Testis (tissue), 3 donors: ENCODE measurements around the gene KLHL29. TPM values are rescaled to one million over a fixed set of nuclear protein-coding genes. Genes with fewer than 3 reads are reported as not detected.

Experiments used
- DNase-seq: peaks from one replicate; pipeline ENCODE4 v3.0.0-alpha.2; 2019
- H3K27ac ChIP-seq, 2 donors: fragments of 200-600 bp; sonication (generic); one replicate each; pipeline ENCODE4 v1.5.1; 2019
- H3K27me3 ChIP-seq: fragments of 200-600 bp; sonication (generic); one replicate; pipeline ENCODE4 v1.5.1; 2019
- H3K36me3 ChIP-seq: fragments of 200-600 bp; sonication (generic); one replicate; pipeline ENCODE4 v1.5.1; 2017; ENCODE audit warnings: low read depth; ENCODE audit errors: missing control alignments
- H3K4me1 ChIP-seq: fragments of 200-600 bp; sonication (generic); one replicate; pipeline ENCODE4 v1.5.1; 2019
- H3K4me3 ChIP-seq, 2 donors: fragments of 200-600 bp; sonication (generic); one replicate each; pipeline ENCODE4 v1.5.1; 2017 to 2019
- H3K9me3 ChIP-seq: fragments of 200-600 bp; sonication (generic); one replicate; pipeline ENCODE4 v1.5.1; 2017
- POLR2A ChIP-seq: fragments of 450-650 bp; IDR thresholded peaks from one replicate; pipeline ENCODE4 v1.6.1; 2017; ENCODE audit warnings: antibody characterized with exemption, mild to moderate bottlenecking, moderate library complexity
- WGBS, 2 donors: methylation state at CpG; one replicate each; pipeline ENCODE4 v1.1.5; 2018; 5-methylcytosine and 5-hydroxymethylcytosine counted together
- intact Hi-C: fragments of 100-400 bp; cut with DNase I; formaldehyde crosslinking; loops from one replicate; pipeline ENCODE4 v1.15.1; 2023; ENCODE audit warnings: low total_unique reads
- polyA plus RNA-seq: library from polyadenylated mRNA; stranded (reverse); fragments of 350-450 nt; fragmentation: Illumina TruSeq; extraction: RNeasy Lipid Tissue Mini Kit (QIAGEN cat#74804); gene quantifications from one replicate; pipeline ENCODE4 v1.2.3, GENCODE V29; 2014; ENCODE audit warnings: low read depth, low replicate concordance; ENCODE audit not compliant: insufficient read depth
- total RNA-seq, 2 donors: library from RNA; depleted of rRNA; stranded (reverse); fragments of >200 nt; gene quantifications; one replicate each; pipeline ENCODE4 v1.2.3, GENCODE V29; 2016
- TF ChIP-seq, protein P1 (sequence below), 3 experiments: fragments of 450-650 bp in 2 of 3; fragments of 200-600 bp in 1 of 3; sonication (generic) in 1 of 3; IDR thresholded peaks; one replicate each; pipeline ENCODE4 v1.5.1; 2016 to 2019; ENCODE audit warnings: antibody characterized with exemption in 3 of 3, mild to moderate bottlenecking in 2 of 3, moderate library complexity in 1 of 3

The KLHL29 gene
- total and polyA plus RNA-seq, 3 donors from 2014 or later = 3.3 to 10.9 (median 7.9) TPM

DNA sequence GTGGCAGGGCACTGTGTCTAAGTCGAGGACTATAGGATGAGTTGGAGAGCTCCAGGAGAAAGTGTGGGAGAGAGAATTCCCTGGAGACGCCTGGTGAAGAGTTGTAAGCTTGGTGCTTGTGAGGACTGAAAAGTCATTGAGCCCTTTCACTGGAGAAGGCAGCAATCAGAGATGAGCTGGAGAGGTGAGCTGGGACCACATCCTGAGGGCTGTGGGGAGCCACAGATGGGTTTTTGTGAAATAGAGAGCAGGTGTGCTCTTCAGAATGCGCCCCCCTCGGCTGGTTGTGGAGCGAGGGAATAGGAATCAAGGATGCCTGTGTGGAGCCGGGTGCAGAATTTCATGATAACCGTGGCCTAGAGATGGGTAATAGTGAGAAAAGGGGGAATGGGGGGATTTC lies 224.3 kb downstream of the KLHL29 start:
- no peak overlapping the region for H3K27ac ChIP-seq
- H3K4me1 ChIP-seq = no peaks in the 10 kb centered on the region
- intact Hi-C loops = no loop called here
- TF ChIP-seq, protein P1, sequence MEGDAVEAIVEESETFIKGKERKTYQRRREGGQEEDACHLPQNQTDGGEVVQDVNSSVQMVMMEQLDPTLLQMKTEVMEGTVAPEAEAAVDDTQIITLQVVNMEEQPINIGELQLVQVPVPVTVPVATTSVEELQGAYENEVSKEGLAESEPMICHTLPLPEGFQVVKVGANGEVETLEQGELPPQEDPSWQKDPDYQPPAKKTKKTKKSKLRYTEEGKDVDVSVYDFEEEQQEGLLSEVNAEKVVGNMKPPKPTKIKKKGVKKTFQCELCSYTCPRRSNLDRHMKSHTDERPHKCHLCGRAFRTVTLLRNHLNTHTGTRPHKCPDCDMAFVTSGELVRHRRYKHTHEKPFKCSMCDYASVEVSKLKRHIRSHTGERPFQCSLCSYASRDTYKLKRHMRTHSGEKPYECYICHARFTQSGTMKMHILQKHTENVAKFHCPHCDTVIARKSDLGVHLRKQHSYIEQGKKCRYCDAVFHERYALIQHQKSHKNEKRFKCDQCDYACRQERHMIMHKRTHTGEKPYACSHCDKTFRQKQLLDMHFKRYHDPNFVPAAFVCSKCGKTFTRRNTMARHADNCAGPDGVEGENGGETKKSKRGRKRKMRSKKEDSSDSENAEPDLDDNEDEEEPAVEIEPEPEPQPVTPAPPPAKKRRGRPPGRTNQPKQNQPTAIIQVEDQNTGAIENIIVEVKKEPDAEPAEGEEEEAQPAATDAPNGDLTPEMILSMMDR (IDR thresholded peaks at IDR 0.05) = no peak
- no peak for TF ChIP-seq POLR2A
- H3K36me3 ChIP-seq = no peaks in the 10 kb centered on the region
- DNase-seq = no peak
- 86 to 93% methylated on average over 7 of the region's 7 CpGs for WGBS, 2 donors
- H3K27me3 ChIP-seq = no peaks in the 10 kb centered on the region
- H3K4me3 ChIP-seq = no peak overlapping the region
- H3K9me3 ChIP-seq = no peaks in the 10 kb centered on the region

DNA sequence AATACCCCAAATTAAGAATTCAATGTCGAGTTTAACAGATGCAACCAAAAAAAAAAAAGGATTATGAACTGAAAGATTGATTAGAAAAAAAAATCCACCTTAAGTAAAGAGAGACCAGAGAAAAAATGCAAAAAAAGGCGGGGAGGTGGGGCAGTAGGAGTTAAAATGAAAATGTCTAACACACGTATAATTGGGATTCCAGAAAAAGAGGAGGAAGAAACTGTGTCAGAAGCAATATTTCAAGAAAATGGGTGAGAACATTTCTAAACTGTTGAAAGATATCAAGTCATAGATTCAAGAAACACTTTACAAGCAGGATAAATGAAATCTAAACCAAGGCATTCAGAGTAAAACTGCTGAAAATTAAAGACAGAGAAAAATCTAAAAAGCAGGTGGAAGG lies 226.9 kb downstream of the KLHL29 start:
- Histone ChIP-seq H3K27me3 (no peaks in the 10 kb centered on the region), H3K9me3 (no peaks in the 10 kb centered on the region), H3K36me3 (no peaks in the 10 kb centered on the region), H3K27ac (no peak overlapping the region), H3K4me1 (no peaks in the 10 kb centered on the region), H3K4me3 (no peak overlapping the region)
- no peak for DNase-seq
- TF ChIP-seq POLR2A = no peak
- TF ChIP-seq, protein P1 (IDR thresholded peaks at IDR 0.05) = no peak
- WGBS, 2 donors = 95 to 97% methylated on average over 3 of the region's 3 CpGs
- intact Hi-C loops = no loop called here

DNA sequence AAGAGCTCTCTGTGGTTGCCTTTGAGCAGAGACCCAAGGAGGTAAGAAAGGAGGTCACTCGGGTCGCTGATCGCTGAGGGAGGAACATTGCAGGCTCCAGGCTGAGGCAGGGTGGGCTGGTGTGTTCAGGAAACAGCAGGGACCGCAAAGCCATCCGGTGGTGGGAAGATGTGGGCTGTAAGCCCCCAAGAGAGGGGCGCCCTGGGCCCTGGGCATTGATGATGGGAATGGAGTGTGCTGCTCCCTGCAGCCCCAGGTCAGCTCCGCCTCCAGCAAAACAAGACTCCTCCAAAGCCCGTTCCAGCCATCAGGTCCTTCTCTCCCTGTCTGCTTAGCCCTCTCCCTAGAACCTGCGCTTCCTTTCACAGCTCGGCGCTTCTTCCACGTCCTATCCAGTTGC lies 229.7 kb downstream of the KLHL29 start:
- Histone ChIP-seq H3K4me3 (no peak overlapping the region), H3K27me3 (no peaks in the 10 kb centered on the region), H3K36me3 (no peaks in the 10 kb centered on the region), H3K27ac (no peak overlapping the region), H3K4me1 (no peaks in the 10 kb centered on the region), H3K9me3 (no peaks in the 10 kb centered on the region)
- intact Hi-C loops = no loop called here
- 77 to 79% methylated on average over 12 of the region's 12 CpGs for WGBS, 2 donors
- DNase-seq = no peak
- TF ChIP-seq, protein P1 (IDR thresholded peaks at IDR 0.05) = no peak
- TF ChIP-seq POLR2A = no peak

DNA sequence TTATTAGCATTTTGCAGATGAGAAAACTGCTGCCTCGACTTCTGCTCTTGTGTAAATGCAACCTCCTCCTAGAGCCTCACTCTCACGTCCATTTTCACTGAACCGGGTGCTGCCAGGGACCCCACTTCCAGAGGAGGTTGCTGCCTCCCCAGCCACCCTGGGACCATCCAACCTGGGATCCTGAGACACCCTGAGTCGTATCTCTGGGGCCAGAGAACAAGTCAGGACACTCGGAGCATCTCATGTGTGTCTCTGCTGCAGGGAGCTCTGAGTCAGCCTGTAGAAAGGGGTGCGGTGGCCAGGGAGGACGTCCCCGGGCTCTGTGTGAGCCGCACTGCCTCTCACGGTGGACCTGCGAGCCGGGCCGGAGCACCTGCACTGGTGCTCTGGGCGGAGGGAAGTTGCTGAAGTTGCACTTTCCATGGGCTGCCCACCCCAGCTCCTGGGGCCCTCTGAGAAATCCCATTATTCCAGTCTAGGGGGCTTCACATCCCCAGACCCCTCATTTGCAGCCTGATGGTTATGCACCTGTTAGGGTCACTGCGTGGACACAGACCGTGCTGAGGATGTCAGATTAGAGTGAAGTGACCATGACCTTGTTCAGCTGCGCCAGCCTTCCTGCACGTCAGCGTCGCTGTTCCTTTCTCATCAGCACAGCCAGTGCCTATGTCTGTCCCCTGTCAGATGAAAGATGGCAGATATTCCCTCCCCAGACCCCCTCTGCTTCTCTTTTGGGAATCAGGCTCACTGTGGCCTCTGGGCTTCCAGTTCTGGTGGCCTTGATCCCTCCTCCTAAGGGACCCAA lies 230.4 kb downstream of the KLHL29 start:
- 83 to 87% methylated on average over 15 to 20 of the region's 20 CpGs for WGBS, 2 donors
- no peak for DNase-seq
- Histone ChIP-seq H3K9me3 (no peaks in the 10 kb centered on the region), H3K27ac (no peak overlapping the region), H3K4me3 (no peak overlapping the region), H3K27me3 (no peaks in the 10 kb centered on the region), H3K36me3 (no peaks in the 10 kb centered on the region), H3K4me1 (peaks cover under 1% of the 10 kb centered on the region)
- no peak for TF ChIP-seq POLR2A
- TF ChIP-seq, protein P1 (IDR thresholded peaks at IDR 0.05) = no peak
- intact Hi-C loops = no loop called here

DNA sequence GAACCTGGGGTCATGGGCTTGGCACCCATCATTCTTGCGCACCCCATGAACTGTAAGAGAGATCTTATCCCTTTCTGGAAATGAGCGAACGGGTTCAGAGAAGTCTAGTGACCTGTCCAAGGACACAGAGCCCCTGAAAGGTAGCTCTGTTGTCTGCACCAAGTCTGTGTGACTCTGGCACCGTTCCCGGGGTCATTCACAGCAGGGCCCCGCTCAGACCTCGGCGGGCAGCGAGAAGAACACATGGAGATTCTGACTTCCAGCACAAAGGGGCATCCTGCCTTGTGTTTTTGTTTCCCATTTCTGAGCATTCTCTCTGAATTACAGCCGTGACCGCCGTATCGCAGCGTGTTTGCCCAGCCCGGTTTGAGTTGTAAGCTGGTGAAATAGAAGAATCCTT lies 231.7 kb downstream of the KLHL29 start:
- Histone ChIP-seq H3K9me3 (no peaks in the 10 kb centered on the region), H3K27me3 (no peaks in the 10 kb centered on the region), H3K4me3 (no peak overlapping the region), H3K27ac (no peak overlapping the region), H3K36me3 (no peaks in the 10 kb centered on the region), H3K4me1 (peaks cover 11% of the 10 kb centered on the region)
- 80 to 86% methylated on average over 15 of the region's 15 CpGs for WGBS, 2 donors
- DNase-seq = no peak
- intact Hi-C loops = no loop called here
- TF ChIP-seq, protein P1 (IDR thresholded peaks at IDR 0.05) = no peak
- no peak for TF ChIP-seq POLR2A
